Mesothelial cell of epicardium (in vitro differentiated cells): Measurements from ENCODE around the gene KMT2D. TPM values are rescaled to one million over a fixed set of nuclear protein-coding genes. Genes with fewer than 3 reads are reported as not detected.
A peak's percentile ranks its signal among the peaks of the same experiment; 100 is the strongest.

ENCODE experiments used
- DNase-seq, 2 experiments: peaks; one replicate each; pipeline ENCODE4 v3.0.0; 2021; ENCODE audit warnings: low spot score in 2 of 2; ENCODE audit not compliant: unreplicated experiment in 2 of 2
- H3K27ac Mint-ChIP-seq: 2 replicates; pipeline ENCODE4 v1.8.0; 2021; ENCODE audit warnings: mixed read lengths
- H3K27me3 Mint-ChIP-seq: 2 replicates; pipeline ENCODE4 v1.8.0; 2021; ENCODE audit warnings: low read depth, mixed read lengths
- H3K36me3 Mint-ChIP-seq: 2 replicates; pipeline ENCODE4 v1.8.0; 2021; ENCODE audit warnings: mixed read lengths
- H3K4me1 Mint-ChIP-seq: 2 replicates; pipeline ENCODE4 v1.8.0; 2021; ENCODE audit warnings: mixed read lengths
- H3K4me3 Mint-ChIP-seq: 2 replicates; pipeline ENCODE4 v1.8.0; 2021; ENCODE audit warnings: mild to moderate bottlenecking, moderate library complexity, mixed read lengths
- H3K9me3 Mint-ChIP-seq: 2 replicates; pipeline ENCODE4 v1.8.0; 2021; ENCODE audit warnings: mixed read lengths
- CTCF ChIP-seq: fragments of 200-600 bp; sonication (generic); IDR thresholded peaks from one replicate; pipeline ENCODE4 v1.5.0; 2021; ENCODE audit warnings: antibody characterized with exemption; ENCODE audit not compliant: unreplicated experiment
- total RNA-seq: library from RNA; stranded (reverse); gene quantifications from 3 replicates; pipeline ENCODE4 v1.2.1, GENCODE V29; 2021

The KMT2D gene
- total RNA-seq, 1 donor from 2014 or later = 136 TPM

GRCh38 chr12:49100380-49100779 is 39.8 kb upstream of the KMT2D start:
- Mint-ChIP-seq H3K36me3 (peaks cover 50% of the 10 kb centered on the region), H3K9me3 (no peaks in the 10 kb centered on the region), H3K27ac (no peak overlapping the region), H3K4me3 (no peak overlapping the region), H3K4me1 (no peaks in the 10 kb centered on the region), H3K27me3 (peaks cover 8% of the 10 kb centered on the region)
- no peak for TF ChIP-seq CTCF
- no peak for DNase-seq

GRCh38 chr12:49098703-49099102 is 38.1 kb upstream of the KMT2D start:
- peaks cover 46% of the 10 kb centered on the region for H3K36me3 Mint-ChIP-seq
- H3K27me3 Mint-ChIP-seq = peaks cover 24% of the 10 kb centered on the region
- no peak overlapping the region for H3K27ac Mint-ChIP-seq
- no peaks in the 10 kb centered on the region for H3K9me3 Mint-ChIP-seq
- TF ChIP-seq CTCF = no peak
- peaks cover 8% of the 10 kb centered on the region for H3K4me1 Mint-ChIP-seq
- no peak overlapping the region for H3K4me3 Mint-ChIP-seq
- DNase-seq = no peak

- no peak overlapping the region for H3K4me3 Mint-ChIP-seq
- H3K4me1 Mint-ChIP-seq = peaks cover 10% of the 10 kb centered on the region
- no peak overlapping the region for H3K27ac Mint-ChIP-seq
- TF ChIP-seq CTCF = peak; percentile 88
- peaks cover 45% of the 10 kb centered on the region for H3K36me3 Mint-ChIP-seq
- H3K9me3 Mint-ChIP-seq = no peaks in the 10 kb centered on the region
- peaks cover 31% of the 10 kb centered on the region for H3K27me3 Mint-ChIP-seq
- DNase-seq = peak in 1 of 2 experiments; percentile 67
Measured at GRCh38 chr12:49098035-49098451, 37.4 kb upstream of the KMT2D start.

GRCh38 chr12:49097381-49097780 is 36.8 kb upstream of the KMT2D start:
- Mint-ChIP-seq H3K4me1 (peaks cover 13% of the 10 kb centered on the region), H3K36me3 (peaks cover 45% of the 10 kb centered on the region), H3K27me3 (peaks cover 38% of the 10 kb centered on the region), H3K9me3 (no peaks in the 10 kb centered on the region), H3K4me3 (no peak overlapping the region), H3K27ac (no peak overlapping the region)
- no peak for DNase-seq
- no peak for TF ChIP-seq CTCF

- peaks cover 61% of the 10 kb centered on the region for H3K27me3 Mint-ChIP-seq
- no peaks in the 10 kb centered on the region for H3K9me3 Mint-ChIP-seq
- peaks cover 28% of the 10 kb centered on the region for H3K36me3 Mint-ChIP-seq
- DNase-seq = no peak
- no peak for TF ChIP-seq CTCF
- H3K27ac Mint-ChIP-seq = no peak overlapping the region
- H3K4me1 Mint-ChIP-seq = peaks cover 25% of the 10 kb centered on the region
- H3K4me3 Mint-ChIP-seq = no peak overlapping the region
Measured at GRCh38 chr12:49094975-49095365, 34.4 kb upstream of the KMT2D start.
